Cardiac muscle cell (in vitro differentiated cells and primary cell): ENCODE measurements around the gene PDZRN3. TPM values are rescaled to one million over a fixed set of nuclear protein-coding genes. Genes with fewer than 3 reads are reported as not detected.

Experiments used
- DNase-seq, 2 donors: peaks; one replicate each; pipeline versions ENCODE4 v3.0.0 to v3.0.0-alpha.2; 2010 to 2017; ENCODE audit warnings: low read depth in 1 of 2, low spot score in 1 of 2
- H3K27ac ChIP-seq: fragments of 200-600 bp; sonication (generic); 2 replicates; pipeline ENCODE4 v1.5.1; 2016
- H3K27me3 ChIP-seq: fragments of 200-600 bp; sonication (generic); 2 replicates; pipeline ENCODE4 v1.6.0; 2016; ENCODE audit warnings: control low read depth
- H3K36me3 ChIP-seq: fragments of 200-600 bp; sonication (generic); 2 replicates; pipeline ENCODE4 v1.5.1; 2016; ENCODE audit warnings: control low read depth
- H3K4me1 ChIP-seq: fragments of 200-600 bp; sonication (generic); 2 replicates; pipeline ENCODE4 v1.8.1; 2017; ENCODE audit warnings: low read depth, mild to moderate bottlenecking, mixed run types
- H3K4me3 ChIP-seq: fragments of 200-600 bp; sonication (generic); 2 replicates; pipeline ENCODE4 v1.5.1; 2016; ENCODE audit warnings: mild to moderate bottlenecking
- H3K9me3 ChIP-seq: fragments of 200-600 bp; sonication (generic); 2 replicates; pipeline ENCODE4 v1.5.1; 2017; ENCODE audit warnings: low read depth, mild to moderate bottlenecking, control low read depth
- CTCF ChIP-seq: IDR thresholded peaks from 2 replicates; pipeline ENCODE4 v1.5.1; 2012; ENCODE audit warnings: low read depth, mild to moderate bottlenecking, low read length
- polyA plus RNA-seq: library from polyadenylated mRNA; unstranded; fragments of >200 nt; fragmentation: Nextera tagmentation; extraction: Ambion mirVana; gene quantifications from 2 replicates; pipeline ENCODE4 v1.2.1, GENCODE V29; 2016
- total RNA-seq: library from RNA; depleted of rRNA; stranded (reverse); fragments of >200 nt; gene quantifications from 2 replicates; pipeline ENCODE4 v1.2.3, GENCODE V29; 2016

PDZRN3 gene
- total and polyA plus RNA-seq, 2 experiments from 2014 or later, result 63.9 to 94.7 TPM

GRCh38 chr3:73546961-73547360, 77.8 kb downstream of the PDZRN3 start:
- Histone ChIP-seq H3K27me3 (no peaks in the 10 kb centered on the region), H3K9me3 (no peaks in the 10 kb centered on the region), H3K4me1 (peaks cover 14% of the 10 kb centered on the region), H3K36me3 (no peaks in the 10 kb centered on the region), H3K27ac (no peak overlapping the region), H3K4me3 (no peak overlapping the region)
- no peak for TF ChIP-seq CTCF
- peak in 1 of 2 donors; percentile 77 for DNase-seq

GRCh38 chr3:73543412-73543811, 81.3 kb downstream of the PDZRN3 start:
- no peak for TF ChIP-seq CTCF
- no peaks in the 10 kb centered on the region for H3K27me3 ChIP-seq
- peaks cover 14% of the 10 kb centered on the region for H3K4me1 ChIP-seq
- no peak overlapping the region for H3K27ac ChIP-seq
- H3K36me3 ChIP-seq, result no peaks in the 10 kb centered on the region
- H3K4me3 ChIP-seq, result no peak overlapping the region
- no peak for DNase-seq
- H3K9me3 ChIP-seq, result no peaks in the 10 kb centered on the region

GRCh38 chr3:73542136-73542535, 82.6 kb downstream of the PDZRN3 start:
- Histone ChIP-seq H3K36me3 (no peaks in the 10 kb centered on the region), H3K9me3 (no peaks in the 10 kb centered on the region), H3K27ac (no peak overlapping the region), H3K27me3 (no peaks in the 10 kb centered on the region), H3K4me1 (peaks cover 4% of the 10 kb centered on the region), H3K4me3 (no peak overlapping the region)
- no peak for TF ChIP-seq CTCF
- no peak for DNase-seq

GRCh38 chr3:73540969-73541740, 83.6 kb downstream of the PDZRN3 start:
- no peaks in the 10 kb centered on the region for H3K36me3 ChIP-seq
- no peak overlapping the region for H3K4me3 ChIP-seq
- TF ChIP-seq CTCF, result no peak
- peak in 1 of 2 donors; percentile 35 for DNase-seq
- no peak overlapping the region for H3K27ac ChIP-seq
- H3K9me3 ChIP-seq, result no peaks in the 10 kb centered on the region
- no peaks in the 10 kb centered on the region for H3K27me3 ChIP-seq
- H3K4me1 ChIP-seq, result peaks cover 4% of the 10 kb centered on the region

GRCh38 chr3:73538486-73538885, 86.3 kb downstream of the PDZRN3 start:
- H3K4me1 ChIP-seq, result peaks cover 1% of the 10 kb centered on the region
- TF ChIP-seq CTCF, result no peak
- H3K4me3 ChIP-seq, result no peak overlapping the region
- no peak overlapping the region for H3K27ac ChIP-seq
- H3K36me3 ChIP-seq, result no peaks in the 10 kb centered on the region
- DNase-seq, result no peak
- H3K27me3 ChIP-seq, result no peaks in the 10 kb centered on the region
- H3K9me3 ChIP-seq, result no peaks in the 10 kb centered on the region
